Testis (tissue), 3 donors: ENCODE results near the gene CDC42SE1. TPM values are rescaled to one million over a fixed set of nuclear protein-coding genes. Genes with fewer than 3 reads are reported as not detected.
"Not testable (repeated sequence)": the region's sequence is repeated elsewhere in the genome, so short reads cannot be mapped to it uniquely, and the experiment has no call there.

Experiments used
- DNase-seq: peaks from one replicate; pipeline ENCODE4 v3.0.0-alpha.2; 2019
- H3K27ac ChIP-seq, 2 donors: fragments of 200-600 bp; sonication (generic); one replicate each; pipeline ENCODE4 v1.5.1; 2019
- H3K27me3 ChIP-seq: fragments of 200-600 bp; sonication (generic); one replicate; pipeline ENCODE4 v1.5.1; 2019
- H3K36me3 ChIP-seq: fragments of 200-600 bp; sonication (generic); one replicate; pipeline ENCODE4 v1.5.1; 2017; ENCODE audit warnings: low read depth; ENCODE audit errors: missing control alignments
- H3K4me1 ChIP-seq: fragments of 200-600 bp; sonication (generic); one replicate; pipeline ENCODE4 v1.5.1; 2019
- H3K4me3 ChIP-seq, 2 donors: fragments of 200-600 bp; sonication (generic); one replicate each; pipeline ENCODE4 v1.5.1; 2017 to 2019
- H3K9me3 ChIP-seq: fragments of 200-600 bp; sonication (generic); one replicate; pipeline ENCODE4 v1.5.1; 2017
- POLR2A ChIP-seq: fragments of 450-650 bp; IDR thresholded peaks from one replicate; pipeline ENCODE4 v1.6.1; 2017; ENCODE audit warnings: antibody characterized with exemption, mild to moderate bottlenecking, moderate library complexity
- WGBS, 2 donors: methylation state at CpG; one replicate each; pipeline ENCODE4 v1.1.5; 2018; 5-methylcytosine and 5-hydroxymethylcytosine counted together
- intact Hi-C: fragments of 100-400 bp; cut with DNase I; formaldehyde crosslinking; loops from one replicate; pipeline ENCODE4 v1.15.1; 2023; ENCODE audit warnings: low total_unique reads
- polyA plus RNA-seq: library from polyadenylated mRNA; stranded (reverse); fragments of 350-450 nt; fragmentation: Illumina TruSeq; extraction: RNeasy Lipid Tissue Mini Kit (QIAGEN cat#74804); gene quantifications from one replicate; pipeline ENCODE4 v1.2.3, GENCODE V29; 2014; ENCODE audit warnings: low read depth, low replicate concordance; ENCODE audit not compliant: insufficient read depth
- total RNA-seq, 2 donors: library from RNA; depleted of rRNA; stranded (reverse); fragments of >200 nt; gene quantifications; one replicate each; pipeline ENCODE4 v1.2.3, GENCODE V29; 2016
- TF ChIP-seq, protein P1 (sequence below), 3 experiments: fragments of 450-650 bp in 2 of 3; fragments of 200-600 bp in 1 of 3; sonication (generic) in 1 of 3; IDR thresholded peaks; one replicate each; pipeline ENCODE4 v1.5.1; 2016 to 2019; ENCODE audit warnings: antibody characterized with exemption in 3 of 3, mild to moderate bottlenecking in 2 of 3, moderate library complexity in 1 of 3

Gene CDC42SE1
- total and polyA plus RNA-seq, 3 donors from 2014 or later = 34.8 to 40.5 (median 36.9) TPM

DNA sequence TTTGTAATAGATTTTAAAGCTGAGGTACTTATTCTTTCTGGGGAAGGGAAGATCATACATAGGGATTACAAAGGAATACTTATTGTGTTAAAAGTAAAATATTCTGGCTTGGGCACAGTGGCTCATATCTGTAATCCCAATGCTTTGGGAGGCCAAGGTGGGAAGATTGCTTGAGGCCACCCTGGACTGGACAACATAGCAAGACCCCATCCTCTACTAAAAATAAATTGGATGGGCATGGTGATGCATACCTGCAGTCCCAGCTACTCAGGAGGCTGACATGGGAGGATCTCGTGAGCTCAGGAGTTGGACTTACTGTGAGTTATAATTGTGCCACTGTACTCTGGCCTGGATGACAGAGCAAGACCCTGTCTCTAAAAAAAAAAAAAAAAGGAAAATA, 38.7 kb upstream of the CDC42SE1 start:
- H3K27me3 ChIP-seq = no peaks in the 10 kb centered on the region
- no peaks in the 10 kb centered on the region for H3K4me1 ChIP-seq
- H3K36me3 ChIP-seq = no peaks in the 10 kb centered on the region
- no peak for TF ChIP-seq POLR2A
- TF ChIP-seq, protein P1, sequence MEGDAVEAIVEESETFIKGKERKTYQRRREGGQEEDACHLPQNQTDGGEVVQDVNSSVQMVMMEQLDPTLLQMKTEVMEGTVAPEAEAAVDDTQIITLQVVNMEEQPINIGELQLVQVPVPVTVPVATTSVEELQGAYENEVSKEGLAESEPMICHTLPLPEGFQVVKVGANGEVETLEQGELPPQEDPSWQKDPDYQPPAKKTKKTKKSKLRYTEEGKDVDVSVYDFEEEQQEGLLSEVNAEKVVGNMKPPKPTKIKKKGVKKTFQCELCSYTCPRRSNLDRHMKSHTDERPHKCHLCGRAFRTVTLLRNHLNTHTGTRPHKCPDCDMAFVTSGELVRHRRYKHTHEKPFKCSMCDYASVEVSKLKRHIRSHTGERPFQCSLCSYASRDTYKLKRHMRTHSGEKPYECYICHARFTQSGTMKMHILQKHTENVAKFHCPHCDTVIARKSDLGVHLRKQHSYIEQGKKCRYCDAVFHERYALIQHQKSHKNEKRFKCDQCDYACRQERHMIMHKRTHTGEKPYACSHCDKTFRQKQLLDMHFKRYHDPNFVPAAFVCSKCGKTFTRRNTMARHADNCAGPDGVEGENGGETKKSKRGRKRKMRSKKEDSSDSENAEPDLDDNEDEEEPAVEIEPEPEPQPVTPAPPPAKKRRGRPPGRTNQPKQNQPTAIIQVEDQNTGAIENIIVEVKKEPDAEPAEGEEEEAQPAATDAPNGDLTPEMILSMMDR (IDR thresholded peaks at IDR 0.05) = no peak
- no peak overlapping the region for H3K4me3 ChIP-seq
- H3K27ac ChIP-seq = no peak overlapping the region
- intact Hi-C loops = no loop called here
- DNase-seq = no peak
- 90 to 91% methylated on average over 1 of the region's 1 CpG for WGBS, 2 donors
- H3K9me3 ChIP-seq = no peaks in the 10 kb centered on the region

DNA sequence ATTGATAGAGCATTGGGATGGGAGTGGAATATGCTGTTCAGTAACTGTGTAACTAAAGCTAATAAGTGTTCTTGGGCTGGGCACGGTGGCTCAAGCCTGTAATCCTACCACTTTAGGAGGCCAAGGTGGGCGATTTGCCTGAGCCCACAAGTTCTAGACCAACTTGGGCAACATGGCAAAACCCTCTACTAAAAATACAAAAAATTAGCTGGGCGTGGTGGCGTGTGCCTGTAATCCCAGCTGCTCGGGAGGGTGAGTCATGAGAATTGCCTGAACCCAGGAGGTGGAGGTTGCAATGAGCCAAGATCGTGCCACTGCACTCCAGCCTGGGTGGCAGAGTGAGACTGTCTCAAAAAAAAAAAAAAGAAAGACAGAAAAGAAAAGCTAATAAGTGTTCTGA, 38.0 kb upstream of the CDC42SE1 start:
- H3K9me3 ChIP-seq, H3K4me3 ChIP-seq, H3K27me3 ChIP-seq, DNase-seq, H3K4me1 ChIP-seq, intact Hi-C loops, H3K36me3 ChIP-seq, H3K27ac ChIP-seq: not testable (repeated sequence)
- WGBS, 2 donors = 84 to 90% methylated on average over 6 of the region's 6 CpGs

DNA sequence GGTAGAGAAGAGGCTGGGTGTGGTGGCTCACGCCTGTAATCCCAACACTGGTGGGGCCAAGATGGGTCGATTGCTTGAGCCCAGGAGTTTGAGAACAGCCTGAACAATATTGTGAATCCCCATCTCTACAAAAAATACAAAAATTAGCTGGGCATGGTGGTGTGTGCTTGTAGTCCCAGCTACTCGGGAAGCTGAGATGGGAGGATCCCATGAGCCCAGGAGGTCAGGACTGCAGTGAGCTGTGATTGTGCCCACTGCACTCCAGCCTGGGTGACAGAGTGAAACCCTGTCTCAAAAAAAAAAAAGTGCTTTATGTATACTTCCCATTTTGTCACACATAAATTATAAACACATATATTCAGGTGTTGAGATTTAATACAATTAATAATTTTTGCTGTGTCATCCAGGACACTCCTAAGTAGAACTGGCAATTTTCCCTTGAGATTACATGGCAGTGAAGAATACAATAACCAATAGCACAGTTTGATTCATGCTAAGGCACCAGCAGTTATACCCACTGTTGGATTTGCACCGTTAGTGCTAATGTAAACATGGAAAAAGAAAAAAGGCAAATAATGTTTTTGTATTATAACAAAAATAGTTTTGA, 26.6 kb upstream of the CDC42SE1 start:
- WGBS, 2 donors = 81 to 85% methylated on average over 4 of the region's 4 CpGs
- Histone ChIP-seq H3K4me3 (no peak overlapping the region), H3K9me3 (no peaks in the 10 kb centered on the region), H3K27me3 (no peaks in the 10 kb centered on the region), H3K27ac (no peak overlapping the region), H3K36me3 (no peaks in the 10 kb centered on the region), H3K4me1 (no peaks in the 10 kb centered on the region)
- no peak for TF ChIP-seq POLR2A
- TF ChIP-seq, protein P1 (IDR thresholded peaks at IDR 0.05) = no peak
- intact Hi-C loops = no loop called here
- no peak for DNase-seq

DNA sequence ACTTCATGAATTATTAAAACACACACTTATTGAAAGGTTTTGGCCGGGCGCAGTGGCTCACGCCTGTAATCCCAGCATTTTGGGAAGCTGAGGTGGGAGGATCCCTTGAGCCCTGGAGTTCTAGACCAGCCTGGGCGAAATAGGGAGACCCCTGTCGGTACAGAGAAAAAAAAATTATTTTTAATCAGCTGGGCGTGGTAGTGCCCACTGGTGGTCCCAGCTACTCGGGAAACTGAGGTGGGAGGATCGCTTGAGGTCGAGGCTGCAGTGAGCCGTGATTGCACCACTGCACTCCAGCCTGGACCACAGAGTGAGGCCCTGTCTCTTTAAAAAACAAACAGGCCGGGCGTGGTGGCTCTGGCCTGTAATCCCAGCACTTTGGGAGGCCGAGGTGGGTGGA, 12.8 kb upstream of the CDC42SE1 start:
- Histone ChIP-seq H3K36me3 (no peaks in the 10 kb centered on the region), H3K4me3 (no peak overlapping the region), H3K4me1 (peaks cover 7% of the 10 kb centered on the region), H3K27me3 (no peaks in the 10 kb centered on the region), H3K27ac (no peak overlapping the region), H3K9me3 (no peaks in the 10 kb centered on the region)
- DNase-seq = no peak
- TF ChIP-seq POLR2A = no peak
- TF ChIP-seq, protein P1 (IDR thresholded peaks at IDR 0.05) = peak in 1 of 3 experiments; percentile 3
- intact Hi-C loops = no loop called here
- WGBS, 2 donors = 57 to 64% methylated on average over 12 to 13 of the region's 13 CpGs

DNA sequence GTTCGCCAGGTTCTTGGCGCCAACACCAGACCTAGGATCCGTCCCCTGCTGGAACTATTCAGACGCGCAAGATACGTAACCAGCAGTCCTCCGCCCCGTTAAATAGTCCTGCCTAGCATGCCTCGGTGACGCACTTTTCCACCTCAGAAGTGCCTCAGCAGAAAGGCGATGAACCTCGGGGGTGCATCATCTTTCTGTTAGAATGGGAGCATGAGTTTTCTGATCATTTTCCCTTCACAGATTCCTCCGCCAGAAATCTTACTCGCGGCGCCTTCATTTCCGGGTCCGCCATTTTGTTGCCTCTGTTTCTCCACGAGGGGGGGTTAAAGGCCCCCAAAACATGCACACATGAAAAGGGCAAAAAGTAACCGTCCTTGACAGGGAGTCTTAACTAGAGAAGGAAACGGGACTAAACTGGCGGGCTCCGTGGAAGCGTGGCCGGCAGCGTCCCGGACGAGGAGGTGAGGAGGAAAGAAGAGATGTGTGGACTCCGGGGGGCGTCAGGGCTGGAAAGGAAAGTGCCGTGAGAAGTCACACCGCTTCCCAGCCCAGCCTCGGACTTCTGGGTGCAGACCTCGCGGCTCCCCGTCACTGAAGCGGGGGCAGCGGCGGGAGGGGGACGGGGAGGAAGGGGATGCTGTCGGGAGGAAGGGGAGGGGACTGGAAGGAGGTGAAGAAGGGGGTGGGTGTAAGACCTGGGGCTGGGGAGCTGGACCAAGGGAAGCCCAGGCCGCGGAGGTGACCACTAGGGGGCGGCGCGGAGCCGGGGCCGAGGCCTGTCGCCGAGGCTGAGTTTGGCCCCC, 11.3 kb upstream of the CDC42SE1 start, which contains the start of gene GABPB2:
Gene GABPB2 (plus strand): TSS at position 288 of the 803 bp plus-strand sequence. CDS start 17,429 bp downstream, outside the sequence.
- H3K4me3 ChIP-seq = peak within 1 kb of the TSS; percentile 90 to 92
- H3K4me1 ChIP-seq = peaks cover 7% of the 10 kb centered on the region
- H3K9me3 ChIP-seq = no peaks in the 10 kb centered on the region
- no peaks in the 10 kb centered on the region for H3K27me3 ChIP-seq
- no peaks in the 10 kb centered on the region for H3K36me3 ChIP-seq
- WGBS, 2 donors = 1% methylated on average over 46 to 50 of the region's 50 CpGs
- peak; percentile 96 for DNase-seq
- TF ChIP-seq POLR2A = no peak
- TF ChIP-seq, protein P1 (IDR thresholded peaks at IDR 0.05) = peak; percentile 82 to 93 (median 83)
- peak within 1 kb of the TSS; percentile 100 for H3K27ac ChIP-seq
- intact Hi-C loops = no loop called here
